HG02884 (cell line): Measurements from ENCODE around the gene MPC1.

ENCODE experiments used
- ATAC-seq: cut with Tn5 transposase; IDR thresholded peaks from one replicate; pipeline ENCODE4 v1.9.1; 2021; ENCODE audit warnings: mild to moderate bottlenecking, moderate library complexity; ENCODE audit not compliant: unreplicated experiment

The MPC1 gene

DNA sequence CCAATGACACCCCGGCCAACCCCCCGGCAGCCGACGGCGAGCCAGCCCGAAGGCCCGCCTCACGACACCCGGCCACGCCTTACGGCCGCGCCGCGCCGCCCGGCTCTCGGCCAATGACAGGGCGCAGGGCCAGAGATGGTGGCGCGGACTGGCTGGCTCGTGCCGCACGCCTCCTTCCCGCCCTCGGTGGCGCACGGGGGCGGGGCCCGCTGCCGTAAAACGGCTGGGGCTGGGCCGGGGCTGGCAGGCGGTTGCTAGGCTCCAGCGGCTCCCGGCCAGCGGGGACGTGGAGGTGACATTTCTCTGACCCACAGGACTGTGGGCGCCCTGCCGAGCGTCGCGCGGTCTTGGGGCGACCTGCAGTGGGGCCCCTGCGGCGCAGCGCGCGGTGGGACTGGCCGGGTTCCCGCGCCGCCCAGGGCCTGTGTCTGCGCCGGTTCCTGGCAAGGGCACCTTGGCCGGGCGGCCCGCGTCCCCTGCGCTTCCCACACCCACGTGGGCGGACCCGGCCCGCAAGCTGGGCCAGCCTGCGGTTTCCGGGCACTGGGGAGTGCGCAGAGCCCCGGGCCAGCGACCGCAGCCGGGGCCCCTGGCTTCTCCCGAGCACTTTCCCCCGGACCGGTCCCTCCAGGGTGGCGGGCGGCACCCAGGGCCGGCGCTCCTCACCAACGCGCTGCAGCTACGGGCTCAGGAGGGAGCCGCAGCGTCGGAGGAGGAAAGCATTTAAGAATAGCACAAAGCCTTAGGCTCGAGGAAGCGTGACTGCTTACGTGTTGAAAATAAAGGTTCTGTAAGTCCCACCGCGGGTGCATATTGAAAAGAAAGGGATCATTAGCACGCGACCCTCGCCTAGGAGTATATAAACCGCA lies at the start of gene MPC1:
TSS of gene MPC1 (minus strand) at position 8 of the 869 bp plus-strand sequence. CDS start 64 bp downstream, outside the sequence.
- peak; percentile 87 for ATAC-seq

GRCh38 chr6:166430269-166430668 lies 47.5 kb upstream of the MPC1 start:
- ATAC-seq: no peak

- ATAC-seq: no peak
Observed at GRCh38 chr6:166424431-166424830, 41.7 kb upstream of the MPC1 start.

GRCh38 chr6:166423781-166424180 lies 41.0 kb upstream of the MPC1 start:
- no peak for ATAC-seq

DNA sequence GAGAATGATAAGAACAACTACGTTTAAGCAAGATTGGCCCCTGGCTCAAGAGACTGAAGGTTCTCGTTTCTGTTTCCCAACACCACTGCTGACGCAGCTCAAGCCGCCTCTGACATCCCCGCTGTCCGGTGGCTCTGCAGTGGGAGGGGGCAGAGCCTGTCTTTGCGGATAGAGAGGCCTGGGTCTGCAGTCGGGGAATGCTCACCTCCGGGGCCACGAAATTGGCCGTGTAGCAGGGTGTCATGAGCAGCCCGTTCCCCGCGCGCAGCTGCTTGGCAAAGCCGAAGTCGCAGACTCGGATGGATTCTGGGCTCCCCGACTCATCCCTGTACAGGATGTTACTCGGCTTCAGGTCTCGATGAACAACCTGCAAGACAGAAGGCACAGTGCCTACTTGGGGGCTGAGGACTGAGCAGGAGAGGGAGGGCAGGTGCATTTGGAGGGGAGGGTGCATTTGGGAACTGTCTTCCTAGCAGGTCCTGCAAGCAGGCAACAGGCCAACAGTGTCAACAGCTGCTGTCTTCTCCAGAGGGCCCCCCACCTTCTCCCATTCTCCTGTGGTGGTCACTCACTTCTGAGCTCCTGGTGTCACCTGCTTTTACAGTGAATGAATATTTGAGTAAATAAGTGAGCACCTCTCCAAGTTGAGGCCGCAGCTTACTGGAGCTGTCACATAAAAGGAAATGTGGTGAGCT lies 40.5 kb upstream of the MPC1 start:
- ATAC-seq: no peak

DNA sequence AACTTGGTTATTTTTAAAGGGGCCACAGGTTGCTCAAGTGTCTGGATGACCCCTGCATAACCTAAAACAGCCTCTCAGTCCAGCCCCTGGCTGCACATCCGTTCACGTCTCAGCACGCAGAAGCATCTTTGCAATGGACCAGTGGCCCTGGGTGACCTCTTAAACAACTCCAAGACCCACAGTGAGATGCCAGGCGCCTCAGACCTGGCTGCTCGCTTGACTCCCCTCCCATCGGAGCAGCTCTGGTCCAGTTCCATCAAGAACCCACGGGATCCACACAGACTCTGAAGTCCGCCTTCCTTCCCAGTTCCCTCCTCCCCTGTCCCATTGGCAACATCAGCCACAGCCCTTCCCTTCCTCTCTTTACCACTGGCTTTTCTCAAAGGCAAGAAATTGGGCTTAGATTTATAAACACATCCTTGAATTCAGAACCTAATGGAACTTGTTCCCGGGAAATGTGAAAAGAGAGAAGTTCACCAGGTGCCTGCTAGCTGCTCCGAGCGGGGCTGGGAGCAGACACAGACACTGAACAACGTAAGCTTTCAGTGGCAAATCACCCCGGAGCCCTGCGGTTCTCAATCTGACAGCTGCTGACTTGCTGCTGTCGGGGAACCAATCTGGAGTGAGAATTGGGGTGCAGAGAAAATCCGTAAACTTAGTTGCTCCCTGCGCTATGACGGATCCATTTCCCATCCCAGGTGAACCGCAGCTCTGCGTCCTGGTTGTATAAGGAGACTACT lies 39.6 kb upstream of the MPC1 start:
- no peak for ATAC-seq

- ATAC-seq: no peak
Observed at GRCh38 chr6:166420351-166420750, 37.6 kb upstream of the MPC1 start.

GRCh38 chr6:166419717-166420116 lies 37.0 kb upstream of the MPC1 start:
- peak; percentile 17 for ATAC-seq

DNA sequence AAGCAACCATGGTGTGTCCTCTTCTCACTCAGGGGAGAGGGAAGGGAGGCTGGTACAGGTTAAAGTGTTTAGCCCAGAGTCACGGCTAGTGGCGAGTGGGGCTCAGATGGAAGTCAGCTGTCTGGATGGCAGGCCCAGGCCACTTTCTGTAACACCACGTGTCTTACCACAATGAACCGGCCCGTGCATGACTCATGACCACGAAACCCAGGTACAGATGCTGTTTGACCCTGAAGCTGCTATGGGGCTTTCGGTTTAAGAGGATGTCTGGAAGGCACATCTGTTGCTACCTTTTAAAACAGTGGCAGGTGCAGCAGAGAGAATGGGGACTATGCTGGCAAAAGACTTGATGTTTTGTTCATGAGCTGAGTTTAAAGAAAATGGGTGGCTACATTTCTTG lies 36.5 kb upstream of the MPC1 start:
- ATAC-seq: peak; percentile 88

- no peak for ATAC-seq
Observed at GRCh38 chr6:166418691-166419143, 36.0 kb upstream of the MPC1 start.

DNA sequence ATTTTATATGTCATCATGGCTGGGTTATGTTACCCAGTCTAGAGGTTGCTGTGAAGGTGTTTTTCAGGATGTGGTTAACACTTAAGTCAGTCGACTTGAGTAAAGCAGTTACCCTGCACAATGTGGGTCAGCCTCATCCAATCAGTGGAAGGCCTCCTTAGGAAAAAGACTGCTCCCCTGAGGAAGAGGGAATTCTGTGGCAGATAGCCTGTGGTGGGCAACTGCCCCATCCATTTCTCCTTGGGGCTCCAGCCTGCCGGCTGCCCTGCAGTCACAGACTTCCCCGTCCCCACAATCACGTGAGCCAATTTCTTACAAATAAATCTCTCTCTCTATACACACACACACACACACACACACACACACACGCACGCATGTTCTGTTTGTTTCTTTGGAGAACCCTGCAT lies 34.5 kb upstream of the MPC1 start:
- no peak for ATAC-seq

GRCh38 chr6:166415833-166416347 lies 33.1 kb upstream of the MPC1 start:
- ATAC-seq: no peak

DNA sequence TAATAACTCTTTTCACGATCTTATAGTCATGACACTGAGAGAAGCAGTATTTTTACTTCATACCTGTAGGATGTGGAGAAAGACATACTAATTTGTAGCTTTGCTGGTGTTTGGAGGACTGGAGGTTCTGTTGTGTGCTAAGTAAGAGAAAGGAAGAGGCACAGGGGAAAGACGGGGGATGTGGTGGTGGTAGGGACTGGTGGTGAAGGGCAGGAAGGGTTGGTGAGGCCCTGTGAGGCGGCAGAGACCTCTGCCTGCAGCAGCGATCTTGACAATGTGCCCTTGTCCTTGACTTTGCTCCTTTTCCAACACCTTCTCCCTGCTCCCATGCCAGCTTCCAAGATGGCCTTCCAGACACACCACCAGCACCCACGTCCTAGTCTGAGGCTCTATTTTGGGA lies 32.6 kb upstream of the MPC1 start:
- no peak for ATAC-seq

GRCh38 chr6:166413491-166413951 lies 30.8 kb upstream of the MPC1 start:
- no peak for ATAC-seq

DNA sequence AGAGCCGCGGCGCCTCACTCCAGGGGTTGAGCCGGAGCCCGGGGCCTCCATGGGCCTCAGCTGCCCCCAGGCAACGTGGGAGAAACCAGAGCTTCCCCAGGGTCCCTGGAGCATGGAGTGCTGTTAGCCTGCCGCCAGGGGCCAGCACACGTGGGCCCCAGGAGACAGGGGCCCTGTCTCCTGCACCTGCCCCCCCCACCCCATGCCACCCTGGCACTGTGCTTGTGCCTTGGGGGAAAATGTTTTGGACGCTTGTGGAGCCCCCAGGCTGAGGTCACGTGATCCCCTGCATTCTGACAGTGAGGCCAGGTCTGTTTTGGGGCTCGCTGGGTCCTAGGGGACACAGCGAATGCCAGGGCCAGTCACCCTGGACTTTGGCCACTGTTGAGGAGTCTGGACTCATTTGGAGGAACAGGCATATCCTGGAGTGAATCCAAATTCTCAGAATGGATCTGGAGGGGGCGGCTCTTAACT lies 30.2 kb upstream of the MPC1 start:
- ATAC-seq: no peak

GRCh38 chr6:166412156-166412910 lies 29.6 kb upstream of the MPC1 start:
- ATAC-seq: no peak

DNA sequence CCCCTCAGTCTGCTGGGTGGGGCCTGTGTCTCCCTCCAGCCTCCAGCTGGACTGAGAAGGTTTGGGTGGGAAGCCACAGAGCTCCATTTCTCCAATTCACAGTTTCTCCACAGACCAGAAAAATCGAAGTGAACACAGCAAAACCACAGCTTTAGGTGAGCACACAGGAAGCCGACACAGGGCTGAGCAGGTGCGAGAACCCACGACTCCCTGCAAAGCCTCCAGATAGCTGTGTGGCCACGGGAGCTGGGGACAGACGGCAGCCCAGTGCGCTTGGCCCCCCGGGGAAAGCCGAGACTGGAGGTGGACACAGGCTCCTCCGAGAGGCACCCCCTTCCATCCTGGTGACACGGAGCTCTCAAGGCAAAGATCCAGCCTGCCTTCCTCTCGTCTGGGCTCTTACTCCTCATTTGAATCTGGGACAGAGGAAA lies 29.0 kb upstream of the MPC1 start:
- ATAC-seq: no peak

GRCh38 chr6:166411271-166411670 lies 28.5 kb upstream of the MPC1 start:
- ATAC-seq: no peak

- no peak for ATAC-seq
Observed at GRCh38 chr6:166410426-166410935, 27.7 kb upstream of the MPC1 start.
